HepG2 (cell line): ENCODE results near the gene TTLL4. TPM values are rescaled to one million over a fixed set of nuclear protein-coding genes. Genes with fewer than 3 reads are reported as not detected.

Source experiments
- ATAC-seq: fragments of 200-7000 bp; cut with Tn5 transposase; 3 replicates; pipeline ENCODE4 v1.9.1; 2020; ENCODE audit warnings: mild to moderate bottlenecking, moderate library complexity
- BruUV-seq: library from RNA; stranded (reverse); fragments of 400-500 nt; replicated peaks from 2 replicates; lab custom pipeline; 2021; lab: Mats Ljungman, UMichigan
- CTCF ChIA-PET: fragments of 300-600 bp; formaldehyde crosslinking; extraction: SDS; loops from one replicate; lab custom pipeline; 2021; ENCODE audit warnings: low total read pairs, inconsistent platforms, low intra/inter-chr PET ratio; lab: Yijun Ruan, JAX
- POLR2A ChIA-PET: fragments of 350-600 bp; sonication (Branson Sonifier 250); formaldehyde crosslinking; loops from one replicate; lab custom pipeline; 2020; ENCODE audit warnings: antibody characterized with exemption, inconsistent platforms; lab: Yijun Ruan, JAX
- DNase-seq: peaks from one replicate; pipeline ENCODE4 v3.0.0-alpha.2; 2015; ENCODE audit warnings: low spot score
- FAIRE-seq: peaks from 3 replicates; lab custom pipeline; 2011; peaks lifted over from hg19 to GRCh38; lab: Jason Lieb, UNC
- H2AFZ ChIP-seq: one replicate; pipeline ENCODE4 v1.6.1; 2011; ENCODE audit warnings: low read length, inconsistent platforms
- H3K27ac ChIP-seq: fragments of 300-600 bp; 3 replicates; pipeline ENCODE4 v1.8.0; 2011; ENCODE audit warnings: mixed run types, mild to moderate bottlenecking, mixed read lengths, low read length, inconsistent platforms; ENCODE audit not compliant: insufficient read depth; ENCODE audit errors: extremely low read length
- H3K27me3 ChIP-seq, 2 experiments: fragments of 200-600 bp in 1 of 2; 2 replicates in 1 of 2; 3 replicates in 1 of 2; pipeline versions ENCODE4 v1.6.0 to v1.8.0; 2011; ENCODE audit warnings: low read length in 2 of 2, mild to moderate bottlenecking in 2 of 2, moderate library complexity in 2 of 2, inconsistent platforms in 1 of 2; ENCODE audit not compliant: insufficient read depth in 2 of 2, control insufficient read depth in 1 of 2
- H3K36me3 ChIP-seq, 2 experiments: fragments of 200-600 bp in 1 of 2; replicated peaks in 1 of 2; 2 replicates in 1 of 2; 3 replicates in 1 of 2; pipeline versions ENCODE4 v1.5.1 to v1.8.0; 2011; ENCODE audit warnings: low read length in 2 of 2, inconsistent platforms in 1 of 2; ENCODE audit not compliant: insufficient read depth in 2 of 2, control insufficient read depth in 1 of 2
- H3K4me1 ChIP-seq: 2 replicates; pipeline ENCODE4 v1.5.1; 2012; ENCODE audit warnings: low read length, inconsistent platforms; ENCODE audit not compliant: insufficient read depth
- H3K4me2 ChIP-seq: 2 replicates; pipeline ENCODE4 v1.6.0; 2011; ENCODE audit warnings: low read depth, low read length, inconsistent platforms
- H3K4me3 ChIP-seq, 3 experiments: fragments of 200-600 bp in 1 of 3; sonication (generic), shearing (Covaris generic) in 1 of 3; replicated peaks in 1 of 3; 2 replicates each; pipeline ENCODE4 v1.5.1; 2011 to 2016; ENCODE audit warnings: low read length in 3 of 3, inconsistent platforms in 2 of 3, low read depth in 2 of 3, mild to moderate bottlenecking in 2 of 3, control low read depth in 1 of 3, mixed read lengths in 1 of 3; ENCODE audit not compliant: insufficient read depth in 1 of 3
- H3K79me2 ChIP-seq: one replicate; pipeline ENCODE4 v1.6.1; 2011; ENCODE audit warnings: low read length, inconsistent platforms; ENCODE audit not compliant: insufficient read depth
- H3K9ac ChIP-seq: 2 replicates; pipeline ENCODE4 v1.6.0; 2011; ENCODE audit warnings: mild to moderate bottlenecking, low read depth, low read length, inconsistent platforms; ENCODE audit not compliant: insufficient read depth
- H3K9me3 ChIP-seq: 2 replicates; pipeline ENCODE4 v1.5.1; 2012; ENCODE audit warnings: mild to moderate bottlenecking, low read length
- H4K20me1 ChIP-seq: 2 replicates; pipeline ENCODE4 v1.6.0; 2011; ENCODE audit warnings: inconsistent platforms, mild to moderate bottlenecking, low read length, moderate library complexity; ENCODE audit not compliant: insufficient read depth
- KAT8 ChIP-seq: IDR thresholded peaks from 2 replicates; pipeline ENCODE4 v1.6.1; 2016; ENCODE audit warnings: missing genetic modification reagents, missing compliant biosample characterization
- NFE2L1 ChIP-seq: sonication (generic); formaldehyde crosslinking; IDR thresholded peaks from 2 replicates; pipeline ENCODE4 v1.4.0; 2020; ENCODE audit warnings: missing genetic modification reagents, mild to moderate bottlenecking, borderline replicate concordance
- SMYD3 ChIP-seq: sonication (generic); formaldehyde crosslinking; IDR thresholded peaks from 2 replicates; pipeline ENCODE4 v1.8.1; 2023; ENCODE audit warnings: mild to moderate bottlenecking, missing genetic modification reagents
- SUZ12 ChIP-seq: fragments of 150-350 bp; IDR thresholded peaks from 2 replicates; pipeline ENCODE4 v1.6.1; 2014; ENCODE audit warnings: low read depth, low read length
- TGIF2 ChIP-seq: IDR thresholded peaks from 2 replicates; pipeline ENCODE4 v1.6.1; 2016; ENCODE audit warnings: control low read depth, missing compliant biosample characterization
- ZFY ChIP-seq: sonication (generic); formaldehyde crosslinking; IDR thresholded peaks from 2 replicates; pipeline ENCODE4 v1.4.0; 2020; ENCODE audit warnings: missing genetic modification reagents
- WGBS: methylation state at CpG from one replicate; pipeline ENCODE4 v1.1.6; 2017; ENCODE audit warnings: low lambda C conversion rate; 5-methylcytosine and 5-hydroxymethylcytosine counted together
- in situ Hi-C: cut with HindIII; loops from 2 replicates; pipeline ENCODE4 v1.10.0; 2017; ENCODE audit warnings: low pct_unique_long_range_greater_than_20kb; ENCODE audit not compliant: extremely low pct_ligation_motif_present
- intact Hi-C: fragments of 100-400 bp; cut with micrococcal nuclease; formaldehyde crosslinking; loops from one replicate; pipeline ENCODE4 v1.10.0; 2022; ENCODE audit not compliant: unreplicated experiment
- polyA plus RNA-seq, 8 experiments: library from polyadenylated mRNA; depleted of rRNA in 3 of 8; stranded (reverse) in 7 of 8; unstranded in 1 of 8; fragments of >200 nt; fragmentation: Illumina TruSeq in 4 of 8; extraction: Trizol in 4 of 8; gene quantifications; 2 replicates each; pipeline versions ENCODE4 v1.2.1 to v1.2.3, GENCODE V29; 2011 to 2016; ENCODE audit warnings: low read depth in 4 of 8, missing spikeins in 1 of 8, mixed read lengths in 1 of 8; ENCODE audit not compliant: insufficient read depth in 1 of 8
- total RNA-seq, 5 experiments: library from RNA; depleted of rRNA; stranded (reverse); fragments of >200 nt; fragmentation: Illumina TruSeq; extraction: Trizol; gene quantifications; 2 replicates each; pipeline ENCODE4 v1.2.3, GENCODE V29; 2016; ENCODE audit warnings: low read depth in 1 of 5
- TF ChIP-seq, protein P1 (sequence below), 2 experiments: fragments of 450-650 bp in 1 of 2; sonication (generic) in 1 of 2; formaldehyde crosslinking; IDR thresholded peaks; 2 replicates each; pipeline versions ENCODE4 v1.5.0 to v1.8.0; 2020 to 2022; ENCODE audit warnings: mild to moderate bottlenecking in 1 of 2, missing genetic modification reagents in 1 of 2
- TF ChIP-seq, protein P2 (sequence below): sonication (generic); formaldehyde crosslinking; IDR thresholded peaks from 2 replicates; pipeline ENCODE4 v1.5.0; 2020; ENCODE audit warnings: mild to moderate bottlenecking, missing genetic modification reagents

Gene TTLL4
- total and polyA plus RNA-seq, 2 of the 13 experiments (the other 11 are each of a cell fraction or from before 2014, with no cell fraction given), result 77.5 to 84.6 TPM

DNA sequence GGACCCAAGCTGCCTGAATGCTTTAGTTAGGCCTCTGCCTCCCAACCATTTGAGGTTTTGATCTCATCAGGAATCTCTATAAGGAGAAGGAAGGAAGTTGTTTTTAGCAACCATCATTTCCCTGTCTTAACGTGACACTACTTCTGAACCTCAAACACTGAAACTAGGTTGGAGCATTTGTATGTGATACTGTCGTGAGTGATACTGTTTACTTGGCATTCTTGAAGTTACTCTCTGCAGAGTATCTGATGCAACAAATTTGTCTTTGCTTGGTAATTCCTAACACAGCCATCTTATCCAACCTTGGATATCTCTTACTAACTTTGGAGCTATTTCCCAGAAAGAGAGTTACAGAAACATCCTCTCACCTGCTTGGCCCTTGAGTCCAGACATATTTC is 22.1 kb downstream of the TTLL4 start:
- no TSS peak for BruUV-seq
- H3K9ac ChIP-seq, result peak overlapping the region; percentile 3; the same call in 1 of the 2 replicates
- TF ChIP-seq SUZ12 (no peak), NFE2L1 (CRISPR knock-in tag) (no peak), SMYD3 (CRISPR knock-in tag) (peak; percentile 46; the same call in 1 of the 2 replicates), KAT8 (CRISPR knock-in tag) (0 out of 2 replicates have a peak, but pooled peaks have one; percentile 2), TGIF2 (0 out of 2 replicates have a peak, but pooled peaks have one; percentile 15), ZFY (CRISPR knock-in tag) (0 out of 2 replicates have a peak, but pooled peaks have one; percentile 2)
- TF ChIP-seq, protein P1, sequence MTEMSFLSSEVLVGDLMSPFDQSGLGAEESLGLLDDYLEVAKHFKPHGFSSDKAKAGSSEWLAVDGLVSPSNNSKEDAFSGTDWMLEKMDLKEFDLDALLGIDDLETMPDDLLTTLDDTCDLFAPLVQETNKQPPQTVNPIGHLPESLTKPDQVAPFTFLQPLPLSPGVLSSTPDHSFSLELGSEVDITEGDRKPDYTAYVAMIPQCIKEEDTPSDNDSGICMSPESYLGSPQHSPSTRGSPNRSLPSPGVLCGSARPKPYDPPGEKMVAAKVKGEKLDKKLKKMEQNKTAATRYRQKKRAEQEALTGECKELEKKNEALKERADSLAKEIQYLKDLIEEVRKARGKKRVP (CRISPR knock-in tag; IDR thresholded peaks at IDR 0.05), result peak in 1 of 2 experiments; percentile 55; a peak in 1 of 4 replicates
- TF ChIP-seq, protein P2, sequence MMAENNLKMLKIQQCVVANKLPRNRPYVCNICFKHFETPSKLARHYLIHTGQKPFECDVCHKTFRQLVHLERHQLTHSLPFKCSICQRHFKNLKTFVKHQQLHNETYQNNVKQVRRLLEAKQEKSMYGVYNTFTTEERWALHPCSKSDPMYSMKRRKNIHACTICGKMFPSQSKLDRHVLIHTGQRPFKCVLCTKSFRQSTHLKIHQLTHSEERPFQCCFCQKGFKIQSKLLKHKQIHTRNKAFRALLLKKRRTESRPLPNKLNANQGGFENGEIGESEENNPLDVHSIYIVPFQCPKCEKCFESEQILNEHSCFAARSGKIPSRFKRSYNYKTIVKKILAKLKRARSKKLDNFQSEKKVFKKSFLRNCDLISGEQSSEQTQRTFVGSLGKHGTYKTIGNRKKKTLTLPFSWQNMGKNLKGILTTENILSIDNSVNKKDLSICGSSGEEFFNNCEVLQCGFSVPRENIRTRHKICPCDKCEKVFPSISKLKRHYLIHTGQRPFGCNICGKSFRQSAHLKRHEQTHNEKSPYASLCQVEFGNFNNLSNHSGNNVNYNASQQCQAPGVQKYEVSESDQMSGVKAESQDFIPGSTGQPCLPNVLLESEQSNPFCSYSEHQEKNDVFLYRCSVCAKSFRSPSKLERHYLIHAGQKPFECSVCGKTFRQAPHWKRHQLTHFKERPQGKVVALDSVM, result no peak
- TF ChIP-seq, all 625 proteins: peak for 5
- WGBS, result 77% methylated on average over 2 of the region's 2 CpGs
- intact Hi-C loops (loop anchor here (5.0 kb wide), 1 partner anchor 75 kb away; no protein-coding TSS in a partner anchor), in situ Hi-C loops (loop anchor here (25.0 kb wide), 1 partner anchor 105 kb away; the partner anchor contains the start of gene PRKAG3)
- ChIA-PET POLR2A (interaction anchor here (1.4 to 5.8 kb wide), 7 partner anchors 14 to 74 kb away, joined by 7 to 105 read pairs (median 47); partner anchors contain the start of genes BCS1L, CYP27A1, TTLL4 and ZNF142), CTCF (interaction anchor here (1.6 to 1.9 kb wide), 2 partner anchors 115 kb away, joined by 4 to 16 read pairs; no protein-coding TSS in a partner anchor)
- Histone ChIP-seq H4K20me1 (no peaks in the 10 kb centered on the region), H3K36me3 (peaks cover 15 to 37% of the 10 kb centered on the region in 2 experiments; a peak in 4 of 5 replicates), H3K4me1 (peaks cover 48% of the 10 kb centered on the region), H2AFZ (no peak overlapping the region), H3K27ac (peak overlapping the region; percentile 76), H3K4me3 (no peak overlapping the region), H3K9me3 (peaks cover 1% of the 10 kb centered on the region), H3K27me3 (no peaks in the 10 kb centered on the region), H3K4me2 (peak overlapping the region; percentile 71), H3K79me2 (peaks cover 64% of the 10 kb centered on the region)
- FAIRE-seq (no peak), DNase-seq (no peak), ATAC-seq (no peak)
